NCI-H748 (cell line): ENCODE data around the gene SPOPL.
A peak's percentile ranks its signal among the peaks of the same experiment; 100 is the strongest.

Experiments used
- DNase-seq: peaks from one replicate; lab custom pipeline; 2025; ENCODE audit not compliant: unreplicated experiment; lab: John Stamatoyannopoulos, UW

SPOPL gene

DNA sequence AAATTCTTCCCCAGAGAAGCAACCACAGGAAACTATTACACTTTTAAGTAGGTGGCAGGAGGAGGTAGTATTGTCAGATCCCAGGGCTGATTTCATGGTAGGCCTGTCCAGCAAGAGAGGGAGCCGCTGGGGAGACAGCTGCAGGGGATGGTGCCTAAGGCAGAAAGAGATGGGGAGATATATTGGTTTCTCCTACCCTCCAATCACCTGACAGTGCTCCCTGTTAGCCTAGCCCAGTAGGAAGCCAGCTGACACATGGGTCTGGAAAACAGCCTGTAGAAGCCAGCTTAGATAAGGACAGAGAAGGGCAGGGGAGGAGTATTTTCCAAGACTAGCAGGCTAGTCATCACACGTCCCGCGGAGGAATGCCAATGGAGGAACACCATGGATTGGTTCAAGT is 8.2 kb upstream of the SPOPL start:
- no peak for DNase-seq

- DNase-seq, result no peak
These were observed 7.2 kb upstream of the SPOPL start for GRCh38 chr2:138494265-138494966.

DNA sequence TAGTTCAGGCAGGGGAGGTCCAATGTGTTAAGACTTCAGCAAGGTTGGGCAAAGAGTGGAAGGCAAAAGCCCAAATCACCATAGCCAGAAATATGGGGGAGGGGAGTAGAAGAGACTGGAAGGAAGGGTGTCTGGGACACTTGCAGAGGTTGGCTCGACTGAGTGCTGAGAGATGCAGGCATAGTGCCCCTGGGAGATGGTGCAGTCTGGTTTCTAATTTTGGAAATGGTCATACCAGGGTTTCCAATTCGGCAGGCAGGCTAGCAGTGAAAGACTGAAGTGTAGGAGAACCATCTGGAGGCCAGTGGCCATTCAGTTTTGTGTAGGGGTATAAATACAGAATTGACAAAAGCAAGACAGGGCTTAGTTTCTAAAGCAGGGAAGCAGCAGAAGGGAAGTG is 6.2 kb upstream of the SPOPL start:
- DNase-seq, result no peak

DNA sequence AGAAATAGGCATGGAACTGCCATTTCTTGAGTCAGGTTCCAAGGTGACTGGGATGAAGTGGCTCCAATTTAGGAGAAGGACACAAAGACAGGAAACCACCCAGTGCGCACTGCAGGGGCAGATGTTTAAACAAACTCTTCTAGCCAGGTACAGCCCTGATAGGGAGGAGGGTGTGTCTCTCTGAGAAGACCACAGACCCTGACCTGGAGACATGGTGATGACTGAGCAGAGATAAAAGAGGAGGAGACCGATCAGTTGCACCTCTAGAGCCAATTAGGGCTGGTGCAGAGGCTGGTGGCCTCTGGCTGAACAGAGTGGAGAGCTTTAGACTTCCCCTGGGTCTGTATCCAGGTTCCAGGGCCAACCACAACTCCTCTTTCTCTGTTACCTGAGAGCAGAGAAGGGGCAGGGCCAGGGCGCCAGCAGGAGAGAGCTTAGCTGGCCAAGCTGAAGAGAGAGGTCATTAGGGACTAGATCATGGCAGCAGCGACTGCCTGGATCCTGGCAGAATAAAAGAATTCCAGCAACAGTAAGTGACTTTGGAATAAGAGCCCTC is 5.4 kb upstream of the SPOPL start:
- DNase-seq, result no peak

GRCh38 chr2:138497294-138497693 is 4.3 kb upstream of the SPOPL start:
- DNase-seq, result no peak

GRCh38 chr2:138499684-138500083 is 1.9 kb upstream of the SPOPL start:
- DNase-seq, result no peak

- peak; percentile 56 for DNase-seq
These were observed 762 bp upstream of the SPOPL start for GRCh38 chr2:138500592-138501424.

DNA sequence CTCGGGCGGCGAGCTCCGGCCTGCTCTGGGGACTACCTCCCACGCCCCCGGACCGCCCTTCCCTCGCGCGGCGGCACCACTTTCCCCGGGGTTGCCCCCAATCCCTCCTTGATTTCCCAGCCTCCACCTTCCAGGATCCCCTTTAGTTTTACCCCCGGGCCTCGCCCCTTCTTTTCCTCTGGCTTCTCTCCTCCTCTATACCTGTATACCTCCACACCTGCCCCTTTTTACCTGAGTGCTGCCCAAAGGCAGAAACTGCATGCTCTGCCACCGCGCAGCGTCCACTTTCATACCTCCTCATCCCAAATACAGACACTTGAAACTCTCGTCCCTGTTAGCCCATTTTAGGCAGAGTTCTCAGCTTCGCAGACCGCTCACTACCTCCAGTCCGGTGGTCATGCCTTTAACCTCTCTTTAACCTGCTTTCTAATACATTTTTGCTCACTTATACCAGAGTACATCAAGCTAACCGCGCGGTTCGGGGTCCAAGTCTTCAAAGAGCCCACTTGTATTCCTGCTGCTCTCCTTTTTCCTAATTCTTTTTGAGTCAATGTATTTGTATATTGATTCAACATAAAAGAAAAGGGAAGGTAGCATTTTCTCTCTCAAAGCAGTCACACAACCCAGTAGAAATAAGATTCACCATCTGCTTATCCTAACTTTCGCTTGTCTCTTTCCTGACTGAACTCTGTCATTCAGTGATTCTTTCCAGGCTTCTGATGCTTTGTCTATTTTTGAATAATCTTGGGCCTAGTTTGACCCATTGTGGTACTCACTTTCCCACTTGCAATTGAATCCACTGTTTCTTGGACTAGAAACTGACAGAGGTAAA is 901 bp downstream of the SPOPL start:
- DNase-seq, result peak; percentile 61

GRCh38 chr2:138503087-138503442 is 1.5 kb downstream of the SPOPL start:
- peak; percentile 23 for DNase-seq

DNA sequence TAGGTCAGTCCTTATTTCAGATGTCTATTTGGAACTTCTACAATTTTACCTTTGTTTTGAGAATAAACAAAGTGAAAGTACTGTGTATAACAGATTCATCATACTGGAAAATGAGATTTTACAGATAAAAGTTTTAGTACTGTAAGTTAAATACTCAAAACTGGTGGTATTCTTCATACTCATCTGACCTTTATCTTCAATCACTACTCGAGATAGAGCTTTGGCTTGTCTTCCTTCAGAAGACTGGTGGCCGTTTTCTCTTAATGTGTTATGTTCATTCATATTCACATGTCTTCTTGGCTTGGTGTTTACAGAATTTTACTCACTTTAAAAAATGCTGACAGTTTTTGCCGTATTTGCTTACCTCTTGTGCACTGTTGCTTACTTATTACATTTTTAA is 2.1 kb downstream of the SPOPL start:
- no peak for DNase-seq

DNA sequence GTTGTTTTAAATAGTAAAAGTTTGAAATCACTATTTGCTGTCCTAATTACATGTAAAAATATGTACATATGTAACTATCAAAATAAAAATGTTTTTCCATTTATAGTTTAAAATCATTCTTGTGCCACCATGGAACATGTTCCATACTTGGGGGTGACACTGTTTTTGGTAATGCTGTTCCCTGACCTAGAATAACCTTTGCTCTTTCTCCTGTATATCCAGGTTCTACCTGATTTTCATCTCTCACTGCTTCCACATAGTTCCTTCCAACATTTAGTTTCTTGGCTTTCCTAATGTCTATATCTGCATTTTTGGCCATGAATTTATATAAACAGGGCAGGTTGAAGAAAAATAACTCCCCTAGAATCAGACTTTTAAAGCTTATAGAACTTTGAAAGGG is 2.5 kb downstream of the SPOPL start:
- DNase-seq, result no peak

- no peak for DNase-seq
These were observed 3.1 kb downstream of the SPOPL start for GRCh38 chr2:138504546-138505235.

DNA sequence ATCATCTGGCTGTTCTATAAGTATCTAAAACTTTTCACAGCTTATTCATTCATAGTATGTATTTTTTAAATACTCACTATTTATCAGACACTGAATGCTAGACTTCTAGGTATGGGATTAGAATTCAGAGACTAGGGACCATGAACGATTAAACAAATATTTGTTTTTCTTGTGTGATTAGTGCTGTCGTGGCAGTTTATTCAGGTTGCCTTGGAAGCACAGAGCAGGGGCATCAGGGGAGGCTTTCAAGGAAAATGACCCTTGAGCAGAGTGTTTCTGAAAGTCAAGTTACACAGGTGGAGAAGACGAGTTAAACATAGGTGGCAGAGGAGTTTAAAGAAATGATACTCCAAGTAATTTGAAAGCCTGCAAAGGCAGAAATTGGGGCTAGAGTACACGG is 5.7 kb downstream of the SPOPL start:
- peak; percentile 93 for DNase-seq

GRCh38 chr2:138510319-138510718 is 8.7 kb downstream of the SPOPL start:
- no peak for DNase-seq

DNA sequence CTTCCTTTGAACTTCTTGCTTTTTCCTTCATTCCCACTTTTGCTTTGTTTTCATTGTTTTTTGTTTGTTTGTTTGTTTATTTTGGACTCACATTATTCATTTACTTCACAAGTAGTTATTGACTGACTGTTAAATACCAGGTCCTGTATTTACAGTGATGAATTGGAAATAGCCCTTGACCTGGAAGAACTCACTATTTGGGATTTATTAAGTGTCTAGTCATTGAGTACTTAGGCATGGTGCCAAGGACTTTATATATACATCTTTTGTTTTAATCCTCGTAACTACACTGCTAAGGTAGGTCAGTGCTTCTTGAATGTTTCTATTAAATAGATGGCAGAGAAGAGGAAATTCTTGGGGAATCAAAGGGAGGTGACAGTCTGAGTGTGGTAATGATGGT is 11.1 kb downstream of the SPOPL start:
- DNase-seq, result peak; percentile 31

DNA sequence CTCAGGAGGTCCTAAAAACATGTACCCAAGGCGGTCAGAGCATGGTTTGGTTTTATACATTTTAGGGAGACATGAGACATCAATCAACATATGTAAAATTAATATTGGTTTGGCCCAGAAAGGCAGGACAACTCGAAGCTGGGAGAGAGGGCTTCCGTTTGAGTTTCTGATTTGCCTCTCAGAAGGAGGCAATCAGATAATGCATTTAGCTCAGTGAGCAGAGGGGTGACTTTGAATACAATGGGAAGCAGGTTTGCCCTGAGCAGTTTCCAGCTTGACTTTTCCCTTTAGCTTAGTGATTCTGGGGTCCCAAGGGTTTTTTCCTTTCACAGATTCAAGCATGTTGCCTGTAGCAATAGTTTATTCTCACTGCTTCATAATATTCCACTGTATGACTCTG is 12.6 kb downstream of the SPOPL start:
- DNase-seq, result no peak

- DNase-seq, result no peak
These were observed 13.5 kb downstream of the SPOPL start for GRCh38 chr2:138515092-138515491.

- DNase-seq, result no peak
These were observed 14.6 kb downstream of the SPOPL start for GRCh38 chr2:138516030-138516704.

- DNase-seq, result no peak
These were observed 17.3 kb downstream of the SPOPL start for GRCh38 chr2:138518860-138519259.

- DNase-seq, result no peak
These were observed 20.3 kb downstream of the SPOPL start for GRCh38 chr2:138521821-138522220.
